ENCODE measurements around the gene DENND2D. TPM values are rescaled to one million over a fixed set of nuclear protein-coding genes. Genes with fewer than 3 reads are reported as not detected.

Gene DENND2D
- 78.2 TPM for total RNA-seq
- long read RNA-seq, transcript DENND2D-202 (12 exons, 1,894 nt): major isoform, 22 of 70 reads
- long read RNA-seq, partial matches to known transcripts: 24 of 70 reads
- long read RNA-seq, other reads (novel, unspliced or antisense): 22 of 70 reads

GRCh38 chr1:111199881-111200801 lies at the start of gene DENND2D:
Gene DENND2D, minus strand, starts transcription at chr1:111200646. Its CDS starts 187 bp downstream, at chr1:111200459.
- intact Hi-C loops (cut with DNase I): no loop called here
- ATAC-seq (peak; percentile 48), DNase-seq (peak; percentile 81)
- peaks cover 54% of the 10 kb centered on the region for H3K4me1 ChIP-seq
- H3K27ac ChIP-seq: peak within 1 kb of the TSS; percentile 82
- peak within 1 kb of the TSS; percentile 55 for H3K4me3 ChIP-seq
- TF ChIP-seq CTCF (IDR thresholded peaks at IDR 0.05): no peak
- peaks cover 23% of the 10 kb centered on the region for H3K36me3 ChIP-seq
- H3K27me3 ChIP-seq: no peaks in the 10 kb centered on the region
- no peaks in the 10 kb centered on the region for H3K9me3 ChIP-seq

GRCh38 chr1:111249960-111250359 lies 49.5 kb upstream of the DENND2D start:
- DNase-seq: no peak
- no peaks in the 10 kb centered on the region for H3K36me3 ChIP-seq
- no peaks in the 10 kb centered on the region for H3K9me3 ChIP-seq
- H3K27me3 ChIP-seq: no peaks in the 10 kb centered on the region
- intact Hi-C loops (cut with DNase I): no loop called here
- H3K27ac ChIP-seq: no peak overlapping the region
- no peaks in the 10 kb centered on the region for H3K4me1 ChIP-seq
- TF ChIP-seq CTCF (IDR thresholded peaks at IDR 0.05): no peak
- no peak for ATAC-seq
- no peak overlapping the region for H3K4me3 ChIP-seq

GRCh38 chr1:111247125-111247838 lies 46.8 kb upstream of the DENND2D start:
- Histone ChIP-seq H3K4me1 (no peaks in the 10 kb centered on the region), H3K27me3 (no peaks in the 10 kb centered on the region), H3K36me3 (no peaks in the 10 kb centered on the region), H3K9me3 (no peaks in the 10 kb centered on the region), H3K4me3 (no peak overlapping the region), H3K27ac (no peak overlapping the region)
- intact Hi-C loops (cut with DNase I): no loop called here
- no peak for TF ChIP-seq CTCF (IDR thresholded peaks at IDR 0.05)
- no peak for ATAC-seq
- no peak for DNase-seq

GRCh38 chr1:111242805-111243523 lies 42.5 kb upstream of the DENND2D start:
- no peak for ATAC-seq
- no peak for TF ChIP-seq CTCF (IDR thresholded peaks at IDR 0.05)

GRCh38 chr1:111241797-111242196 lies 41.4 kb upstream of the DENND2D start:
- H3K27me3 ChIP-seq: no peaks in the 10 kb centered on the region
- intact Hi-C loops (cut with DNase I): no loop called here
- H3K27ac ChIP-seq: no peak overlapping the region
- H3K36me3 ChIP-seq: no peaks in the 10 kb centered on the region
- H3K4me3 ChIP-seq: no peak overlapping the region
- no peak for TF ChIP-seq CTCF (IDR thresholded peaks at IDR 0.05)
- ATAC-seq (no peak), DNase-seq (no peak)
- H3K9me3 ChIP-seq: no peaks in the 10 kb centered on the region
- H3K4me1 ChIP-seq: no peaks in the 10 kb centered on the region

More at GRCh38 chr1:111242805-111243523, 42.5 kb upstream of the DENND2D start:
- H3K9me3 ChIP-seq: no peaks in the 10 kb centered on the region
- H3K4me1 ChIP-seq: no peaks in the 10 kb centered on the region
- H3K36me3 ChIP-seq: no peaks in the 10 kb centered on the region
- no peak overlapping the region for H3K4me3 ChIP-seq
- intact Hi-C loops (cut with DNase I): no loop called here
- no peak for DNase-seq
- no peaks in the 10 kb centered on the region for H3K27me3 ChIP-seq
- H3K27ac ChIP-seq: no peak overlapping the region

Data from upper lobe of right lung (tissue), 1 donor.